GM23248 (cell line): ENCODE data around the gene ACOT7. TPM values are rescaled to one million over a fixed set of nuclear protein-coding genes. Genes with fewer than 3 reads are reported as not detected.

Source experiments
- DNase-seq: peaks from one replicate; pipeline ENCODE4 v3.0.0-alpha.2; 2015
- H2AFZ ChIP-seq: fragments of 200-600 bp; sonication (generic); 2 replicates; pipeline ENCODE4 v1.6.1; 2016; ENCODE audit warnings: antibody characterized with exemption
- H3F3A ChIP-seq: fragments of 200-600 bp; sonication (generic); 2 replicates; pipeline ENCODE4 v1.6.1; 2016; ENCODE audit warnings: mild to moderate bottlenecking, antibody characterized with exemption, mixed run types; ENCODE audit not compliant: insufficient read depth
- H3K27ac ChIP-seq: fragments of 200-600 bp; sonication (generic); 2 replicates; pipeline ENCODE4 v1.5.1; 2016; ENCODE audit warnings: mild to moderate bottlenecking
- H3K27me3 ChIP-seq: fragments of 200-600 bp; sonication (generic); replicated peaks from 2 replicates; pipeline ENCODE4 v1.6.1; 2016; ENCODE audit warnings: mild to moderate bottlenecking; ENCODE audit not compliant: insufficient read depth
- H3K36me3 ChIP-seq: fragments of 200-600 bp; sonication (generic); 2 replicates; pipeline ENCODE4 v1.6.1; 2016; ENCODE audit warnings: low read depth, mild to moderate bottlenecking
- H3K4me1 ChIP-seq: fragments of 200-600 bp; sonication (generic); 2 replicates; pipeline ENCODE4 v1.6.1; 2016; ENCODE audit warnings: mild to moderate bottlenecking; ENCODE audit not compliant: insufficient read depth
- H3K4me2 ChIP-seq: fragments of 200-600 bp; sonication (generic); one replicate; pipeline ENCODE4 v1.6.1; 2016; ENCODE audit warnings: mild to moderate bottlenecking; ENCODE audit not compliant: unreplicated experiment
- H3K4me3 ChIP-seq: fragments of 200-600 bp; sonication (generic); 2 replicates; pipeline ENCODE4 v1.5.1; 2016; ENCODE audit warnings: mild to moderate bottlenecking
- H3K79me2 ChIP-seq: fragments of 200-600 bp; sonication (generic); 2 replicates; pipeline ENCODE4 v1.6.1; 2016; ENCODE audit warnings: mild to moderate bottlenecking; ENCODE audit not compliant: insufficient read depth
- H3K9ac ChIP-seq: fragments of 200-600 bp; sonication (generic); 2 replicates; pipeline ENCODE4 v1.6.1; 2016; ENCODE audit warnings: mild to moderate bottlenecking
- H3K9me2 ChIP-seq: fragments of 200-600 bp; sonication (generic); 2 replicates; pipeline ENCODE4 v1.6.1; 2016; ENCODE audit warnings: mixed run types, mild to moderate bottlenecking, moderate library complexity; ENCODE audit not compliant: insufficient read depth
- H3K9me3 ChIP-seq: fragments of 200-600 bp; sonication (generic); one replicate; pipeline ENCODE4 v1.6.1; 2017; ENCODE audit warnings: low read depth
- H4K20me1 ChIP-seq: fragments of 200-600 bp; sonication (generic); 2 replicates; pipeline ENCODE4 v1.6.0; 2016; ENCODE audit not compliant: insufficient read depth
- EZH2 ChIP-seq: fragments of 200-600 bp; sonication (generic); IDR thresholded peaks from 2 replicates; pipeline ENCODE4 v1.6.1; 2018; ENCODE audit warnings: antibody characterized with exemption, mild to moderate bottlenecking; ENCODE audit not compliant: insufficient read depth, poor library complexity, severe bottlenecking
- EZH2phosphoT487 ChIP-seq: fragments of 200-600 bp; sonication (generic); IDR thresholded peaks from 2 replicates; pipeline ENCODE4 v1.6.1; 2018; ENCODE audit warnings: antibody characterized with exemption, moderate library complexity, mild to moderate bottlenecking, low read depth; ENCODE audit not compliant: insufficient read depth
- WGBS, 2 experiments: methylation state at CpG; one replicate each; pipeline ENCODE4 v1.1.6; 2015 to 2017; ENCODE audit warnings: low lambda C conversion rate in 2 of 2, low coverage in 1 of 2; ENCODE audit errors: missing lambda C conversion rate in 2 of 2; 5-methylcytosine and 5-hydroxymethylcytosine counted together
- in situ Hi-C: fragments of 300-500 bp; cut with MboI; formaldehyde crosslinking; loops from 2 replicates; pipeline ENCODE4 v1.15.0; 2020
- polyA plus RNA-seq: library from polyadenylated mRNA; unstranded; fragments of >200 nt; fragmentation: Nextera tagmentation; extraction: Ambion mirVana; gene quantifications from 2 replicates; pipeline ENCODE4 v1.2.1, GENCODE V29; 2016
- total RNA-seq: library from RNA; depleted of rRNA; stranded (reverse); fragments of >200 nt; shearing (Covaris generic); gene quantifications from 2 replicates; pipeline ENCODE4 v1.2.3, GENCODE V29; 2014

Gene ACOT7
- total and polyA plus RNA-seq, 2 experiments from 2014 or later = 25.7 to 74.7 TPM

GRCh38 chr1:6391951-6392808, 1.4 kb downstream of the ACOT7 start:
- H3K9me3 ChIP-seq = no peaks in the 10 kb centered on the region
- H3K4me2 ChIP-seq = peak overlapping the region; percentile 70
- H4K20me1 ChIP-seq = no peaks in the 10 kb centered on the region
- peaks cover 31% of the 10 kb centered on the region for H3K79me2 ChIP-seq
- DNase-seq = peak; percentile 40
- TF ChIP-seq EZH2phosphoT487 (no peak), EZH2 (no peak)
- peak overlapping the region; percentile 73 for H3K4me3 ChIP-seq
- H3K27ac ChIP-seq = no peak overlapping the region
- WGBS, 2 experiments = 49 to 52% methylated on average over 16 of the region's 16 CpGs
- no peaks in the 10 kb centered on the region for H3K27me3 ChIP-seq
- in situ Hi-C loops = no loop called here
- H3F3A ChIP-seq = no peaks in the 10 kb centered on the region
- H2AFZ ChIP-seq = peak overlapping the region; percentile 51
- H3K4me1 ChIP-seq = peaks cover 4% of the 10 kb centered on the region; the same call in 1 of the 2 replicates
- H3K9ac ChIP-seq = peak overlapping the region; percentile 90
- no peaks in the 10 kb centered on the region for H3K9me2 ChIP-seq
- no peaks in the 10 kb centered on the region for H3K36me3 ChIP-seq

- in situ Hi-C loops = no loop called here
- no peak for TF ChIP-seq EZH2phosphoT487
- TF ChIP-seq EZH2 = no peak
- H3K9ac ChIP-seq = no peak overlapping the region
- H3K4me1 ChIP-seq = peaks cover 4% of the 10 kb centered on the region; the same call in 1 of the 2 replicates
- H3K9me2 ChIP-seq = no peaks in the 10 kb centered on the region
- DNase-seq = no peak
- H3F3A ChIP-seq = no peaks in the 10 kb centered on the region
- no peaks in the 10 kb centered on the region for H4K20me1 ChIP-seq
- no peaks in the 10 kb centered on the region for H3K36me3 ChIP-seq
- no peak overlapping the region for H2AFZ ChIP-seq
- no peak overlapping the region for H3K4me2 ChIP-seq
- H3K9me3 ChIP-seq = no peaks in the 10 kb centered on the region
- no peak overlapping the region for H3K4me3 ChIP-seq
- H3K27me3 ChIP-seq = no peaks in the 10 kb centered on the region
- H3K79me2 ChIP-seq = peaks cover 45% of the 10 kb centered on the region
- no peak overlapping the region for H3K27ac ChIP-seq
- 89 to 92% methylated on average over 9 of the region's 9 CpGs for WGBS, 2 experiments
Measured at GRCh38 chr1:6389971-6390370, 3.6 kb downstream of the ACOT7 start.

GRCh38 chr1:6386371-6386949, 7.1 kb downstream of the ACOT7 start:
- 87% methylated on average over 10 of the region's 10 CpGs for WGBS, 2 experiments
- H3K9ac ChIP-seq = no peak overlapping the region
- no peak for DNase-seq
- H3F3A ChIP-seq = no peaks in the 10 kb centered on the region
- no peak overlapping the region for H3K4me2 ChIP-seq
- H3K4me1 ChIP-seq = no peaks in the 10 kb centered on the region
- no peaks in the 10 kb centered on the region for H3K27me3 ChIP-seq
- H3K79me2 ChIP-seq = peaks cover 41% of the 10 kb centered on the region
- H3K9me3 ChIP-seq = no peaks in the 10 kb centered on the region
- H4K20me1 ChIP-seq = no peaks in the 10 kb centered on the region
- H3K27ac ChIP-seq = no peak overlapping the region
- no peak overlapping the region for H2AFZ ChIP-seq
- H3K4me3 ChIP-seq = no peak overlapping the region
- in situ Hi-C loops = no loop called here
- TF ChIP-seq EZH2 (no peak), EZH2phosphoT487 (no peak)
- H3K36me3 ChIP-seq = no peaks in the 10 kb centered on the region
- H3K9me2 ChIP-seq = no peaks in the 10 kb centered on the region

- no peaks in the 10 kb centered on the region for H3K4me1 ChIP-seq
- in situ Hi-C loops = no loop called here
- H4K20me1 ChIP-seq = no peaks in the 10 kb centered on the region
- no peaks in the 10 kb centered on the region for H3K9me2 ChIP-seq
- H3K9me3 ChIP-seq = no peaks in the 10 kb centered on the region
- H3K9ac ChIP-seq = no peak overlapping the region
- H3K4me2 ChIP-seq = no peak overlapping the region
- no peak overlapping the region; the same call in 1 of the 2 replicates for H3K27ac ChIP-seq
- H2AFZ ChIP-seq = peak overlapping the region; percentile 41; the same call in 1 of the 2 replicates
- peak; percentile 78 for DNase-seq
- H3K36me3 ChIP-seq = no peaks in the 10 kb centered on the region
- H3K79me2 ChIP-seq = peaks cover 40% of the 10 kb centered on the region
- TF ChIP-seq EZH2phosphoT487 (no peak), EZH2 (no peak)
- H3K4me3 ChIP-seq = no peak overlapping the region
- no peaks in the 10 kb centered on the region for H3K27me3 ChIP-seq
- no peaks in the 10 kb centered on the region for H3F3A ChIP-seq
- WGBS, 2 experiments = 64 to 68% methylated on average over 21 to 22 of the region's 22 CpGs
Measured at GRCh38 chr1:6385488-6386191, 7.9 kb downstream of the ACOT7 start.
